ENCODE results near the gene IFT27.

DNA sequence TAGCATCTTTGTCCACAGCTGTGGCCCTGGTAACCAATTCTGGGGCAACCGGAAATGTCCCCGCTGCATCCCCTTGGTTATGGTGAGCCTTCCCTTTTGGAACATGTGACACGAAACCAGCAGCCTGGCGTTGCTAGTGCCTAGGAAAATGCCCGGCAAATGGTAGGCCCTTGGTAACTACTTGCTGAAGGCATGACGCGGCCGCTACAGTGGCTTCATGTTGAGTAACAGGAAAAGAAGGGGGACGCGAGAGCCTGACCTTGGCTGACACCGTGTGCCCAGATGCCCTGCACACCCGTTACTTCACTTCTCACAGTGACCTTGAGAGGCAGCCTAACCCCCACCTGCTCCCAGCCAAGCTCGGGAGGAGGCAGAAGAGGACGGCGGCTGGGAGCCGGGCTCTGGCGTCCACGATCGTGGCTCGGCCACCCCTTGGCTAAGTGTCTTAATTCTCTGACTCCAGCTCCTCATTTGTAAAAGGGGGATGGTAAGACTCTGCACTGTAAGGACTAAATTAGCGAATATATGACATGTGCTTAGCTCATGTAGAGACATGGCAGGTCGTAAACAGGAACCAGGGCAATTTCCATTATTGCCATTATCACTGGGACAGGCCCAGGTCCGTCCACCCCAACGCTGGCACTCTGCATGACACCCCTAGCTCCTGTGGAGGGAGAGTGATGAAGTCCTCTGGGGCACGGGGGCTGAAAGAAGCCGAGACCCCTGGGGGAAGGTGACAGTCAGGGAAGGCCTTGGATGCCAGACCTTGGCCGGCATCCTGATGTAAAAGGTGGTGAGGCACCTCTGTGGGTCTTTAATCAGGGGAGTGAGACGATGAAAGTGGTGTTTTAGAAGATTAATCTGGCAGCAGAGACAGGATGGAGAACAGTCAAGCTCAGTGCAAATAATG is 18.9 kb downstream of the IFT27 start:
- no peak for TF ChIP-seq POLR2A (IDR thresholded peaks at IDR 0.05)
- no peak for TF ChIP-seq CTCF (IDR thresholded peaks at IDR 0.05)
